Heart left ventricle (tissue), 11 donors: ENCODE measurements around the gene ZBTB39. TPM values are rescaled to one million over a fixed set of nuclear protein-coding genes. Genes with fewer than 3 reads are reported as not detected.

Source experiments
- polyA plus RNA-seq, 2 donors: library from polyadenylated mRNA; stranded (reverse); fragments of 200-250 nt; gene quantifications; one replicate each; pipeline ENCODE4 v1.2.3, GENCODE V29; 2013
- total RNA-seq, 9 donors: library from RNA; depleted of rRNA in 2 of 9; stranded (reverse); fragments of >200 nt in 2 of 9; fragmentation: NEBNext Ultra II Directional in 3 of 9; extraction: Animal tissue kit (Norgen Biotek cat#: 25700) in 3 of 9; gene quantifications; one replicate each; pipeline versions ENCODE4 v1.1.0 to v1.2.4, GENCODE V29; 2016 to 2023
- donor health status: ischemic (EF 13 %, LVEDD 7.1; RV severe dilation, severe dysfunction).
- donor health status: healthy with polysubstance abuse.
- donor health status: DM: no; HTN: yes; CAD: no.
- donor health status: DM: no; HTN: no; CAD: no.
- donor health status: ischemic (EF 25% LVEDD 5.7; RV mildly dilated, moderate dysfunction).
- donor health status: healthy.
- donor health status: DM: yes; HTN: yes; CAD: no.
- donor health status: PGD.
- donor health status: nonischemic (EF 23%, LVEDD 6.1; RV moderate dilation, normal function).

ZBTB39 gene
- total and polyA plus RNA-seq, 11 donors, result 1.5 to 4.5 (median 3.3) TPM

Other genes with a start within 250 kb of the ZBTB39 start
- 1 to 10 TPM in 1 of 9 donors, not detected in 8; 7.4 TPM for gene HSD17B6, start 243.2 kb downstream of the ZBTB39 start, total RNA-seq
- under 1 TPM in 1 of 2 donors, not detected in 1; 0.10 TPM for gene HSD17B6, start 243.2 kb downstream of the ZBTB39 start, polyA plus RNA-seq
- under 1 TPM in 3 of 9 donors, not detected in 6; 0.12 to 0.27 (median 0.20) TPM for gene SDR9C7, start 72.1 kb downstream of the ZBTB39 start, total RNA-seq
- not detected for gene SDR9C7, start 72.1 kb downstream of the ZBTB39 start, polyA plus RNA-seq
- under 1 TPM in 7 of 9 donors, not detected in 2; 0.08 to 0.54 (median 0.16) TPM for gene RDH16, start 48.9 kb downstream of the ZBTB39 start, total RNA-seq
- gene RDH16, start 48.9 kb downstream of the ZBTB39 start, polyA plus RNA-seq, result under 1 TPM; 0.06 to 0.27 TPM
- not detected for gene TAC3, start 10.0 kb upstream of the ZBTB39 start, total RNA-seq
- gene TAC3, start 10.0 kb upstream of the ZBTB39 start, polyA plus RNA-seq, result not detected
- under 1 TPM in 3 of 9 donors, not detected in 6; 0.06 to 0.77 (median 0.45) TPM for gene MYO1A, start 43.6 kb upstream of the ZBTB39 start, total RNA-seq
- under 1 TPM in 1 of 2 donors, not detected in 1; 0.19 TPM for gene MYO1A, start 43.6 kb upstream of the ZBTB39 start, polyA plus RNA-seq
- 10 to 100 TPM in 1 of 9 donors, 1 to 10 TPM in 8; 1.7 to 12.0 (median 3.6) TPM for gene NEMP1, start 72.2 kb upstream of the ZBTB39 start, total RNA-seq
- gene NEMP1, start 72.2 kb upstream of the ZBTB39 start, polyA plus RNA-seq, result 1 to 10 TPM; 1.4 to 2.2 TPM
- gene NAB2, start 82.6 kb upstream of the ZBTB39 start, total RNA-seq, result 10 to 100 TPM in 8 of 9 donors, 1 to 10 TPM in 1; 8.7 to 20.3 (median 11.8) TPM
- 10 to 100 TPM; 10.7 to 30.1 TPM for gene NAB2, start 82.6 kb upstream of the ZBTB39 start, polyA plus RNA-seq
- 10 to 100 TPM; 31.6 to 87.7 (median 37.6) TPM for gene STAT6, start 104.8 kb upstream of the ZBTB39 start, total RNA-seq
- 10 to 100 TPM; 39.6 to 41.0 TPM for gene STAT6, start 104.8 kb upstream of the ZBTB39 start, polyA plus RNA-seq
- gene LRP1, start 121.9 kb upstream of the ZBTB39 start, total RNA-seq, result 100 to 1,000 TPM in 4 of 9 donors, 10 to 100 TPM in 5; 51.5 to 316 (median 71.1) TPM
- gene LRP1, start 121.9 kb upstream of the ZBTB39 start, polyA plus RNA-seq, result 10 to 100 TPM; 23.0 to 31.5 TPM
- not detected for gene LRP1-AS, start 141.1 kb upstream of the ZBTB39 start, total RNA-seq
- gene LRP1-AS, start 141.1 kb upstream of the ZBTB39 start, polyA plus RNA-seq, result not detected
- 1 to 10 TPM; 1.9 to 8.0 (median 3.2) TPM for gene NXPH4, start 210.2 kb upstream of the ZBTB39 start, total RNA-seq
- 1 to 10 TPM; 1.3 to 2.3 TPM for gene NXPH4, start 210.2 kb upstream of the ZBTB39 start, polyA plus RNA-seq
- 10 to 100 TPM; 26.2 to 46.7 (median 35.5) TPM for gene SHMT2, start 223.2 kb upstream of the ZBTB39 start, total RNA-seq
- 10 to 100 TPM; 15.9 to 76.5 TPM for gene SHMT2, start 223.2 kb upstream of the ZBTB39 start, polyA plus RNA-seq
- 1 to 10 TPM in 3 of 9 donors, under 1 TPM in 5, not detected in 1; 0.47 to 5.7 (median 0.92) TPM for gene STAC3, start 244.6 kb upstream of the ZBTB39 start, total RNA-seq
- under 1 TPM; 0.61 to 0.67 TPM for gene STAC3, start 244.6 kb upstream of the ZBTB39 start, polyA plus RNA-seq